Activated CD4-positive, CD25-positive, alpha-beta regulatory T cell (primary cell): ENCODE data around the gene NSUN7.

ENCODE experiments used
- DNase-seq, 4 experiments: peaks; one replicate each; lab custom pipeline; 2025; lab: John Stamatoyannopoulos, UW

Gene NSUN7

DNA sequence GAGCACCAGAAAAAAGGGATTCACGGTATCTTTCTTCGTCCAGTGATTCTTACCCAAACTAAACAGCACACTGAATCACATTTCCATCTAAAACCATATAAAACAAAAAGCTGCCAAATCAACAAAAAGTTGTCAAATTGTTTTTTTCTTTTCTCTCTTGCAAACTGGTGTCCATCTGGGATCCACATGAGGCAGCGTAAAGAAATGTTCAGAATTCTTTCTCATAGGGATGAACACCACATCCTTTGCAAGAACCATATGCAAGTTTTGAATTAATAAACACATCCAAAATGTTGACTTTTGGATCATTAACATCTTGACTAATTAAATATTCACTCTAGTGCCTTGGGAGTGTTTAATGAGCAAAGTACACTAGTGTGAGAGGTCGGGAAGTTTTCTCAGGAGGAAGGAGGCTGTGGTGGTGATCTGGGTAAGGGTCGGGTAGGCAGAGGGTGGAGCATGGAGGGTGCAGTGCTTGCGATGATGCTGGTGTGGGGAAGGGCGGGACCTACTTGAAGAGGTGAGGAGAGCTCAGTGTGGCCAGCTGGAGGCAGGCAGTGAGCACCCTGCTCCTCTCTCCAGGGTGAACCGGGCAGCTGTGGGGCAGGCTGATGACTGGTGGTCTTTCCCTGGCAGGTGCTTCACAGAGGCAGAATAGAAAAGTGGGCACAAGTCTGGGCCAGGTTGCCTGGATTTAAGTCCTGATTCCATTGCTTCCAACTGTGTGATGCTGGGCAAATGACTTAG, 72.8 kb downstream of the NSUN7 start:
- DNase-seq, result no peak

DNA sequence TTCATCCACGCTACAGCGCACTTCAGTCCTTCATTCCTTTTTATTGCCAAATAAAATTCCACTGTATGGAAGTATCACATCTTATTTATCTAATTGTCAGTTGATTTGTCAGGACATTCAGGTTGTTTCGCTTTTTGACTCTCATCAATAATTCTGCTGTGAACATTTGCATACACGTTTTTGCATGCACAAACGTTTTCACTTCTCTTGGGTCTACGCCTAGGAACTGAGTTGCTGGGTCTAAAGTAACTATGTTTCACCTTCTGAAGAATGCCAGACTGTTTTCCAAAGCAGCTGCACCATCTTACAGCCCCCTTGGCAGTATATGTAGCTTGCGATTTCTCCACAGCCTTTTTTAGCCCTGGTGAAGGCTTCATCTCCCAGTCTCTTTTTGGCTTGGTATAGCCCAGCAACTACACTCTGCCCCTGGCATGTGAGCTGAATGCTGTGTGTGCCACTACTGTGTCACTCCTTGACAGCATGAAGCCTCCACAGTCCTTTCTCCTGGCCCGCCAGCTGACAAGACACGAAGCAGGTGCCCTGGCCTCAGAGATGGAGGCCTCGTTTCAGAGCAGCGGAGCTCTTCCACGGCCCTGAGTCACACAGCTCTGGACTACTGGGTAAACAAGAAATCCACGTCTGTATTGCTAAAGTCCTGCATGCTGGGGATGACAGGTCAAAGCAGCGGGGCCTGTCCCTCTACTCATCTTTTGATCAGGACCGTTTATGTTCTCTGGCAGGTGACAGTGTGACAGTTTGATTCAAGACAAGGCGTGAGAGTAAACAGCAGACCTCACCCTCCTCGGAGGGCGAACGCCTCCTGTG, 75.5 kb downstream of the NSUN7 start:
- no peak for DNase-seq

- no peak for DNase-seq
These were observed 77.1 kb downstream of the NSUN7 start for GRCh38 chr4:40826821-40827220.

GRCh38 chr4:40827758-40828157, 78.0 kb downstream of the NSUN7 start:
- DNase-seq, result no peak

DNA sequence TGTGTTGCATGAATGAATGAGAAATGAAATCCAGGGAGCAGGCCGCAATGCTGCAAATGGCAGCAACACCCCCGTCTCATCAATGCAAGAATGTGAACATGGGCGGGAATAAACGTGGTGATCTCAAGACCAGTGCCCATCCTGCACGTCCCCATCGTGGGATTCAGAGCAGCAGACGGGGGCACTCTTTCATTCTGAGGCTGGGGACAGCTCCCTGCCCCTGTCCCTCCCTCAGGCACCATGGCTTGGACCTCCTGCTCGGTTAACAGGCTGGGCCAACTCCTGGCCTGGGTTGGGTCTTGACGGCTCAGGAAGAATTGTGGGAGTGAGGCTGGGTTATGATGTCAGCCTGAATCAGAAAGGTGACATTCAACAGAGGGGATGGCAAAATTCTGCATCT, 78.9 kb downstream of the NSUN7 start:
- no peak for DNase-seq

- no peak for DNase-seq
These were observed 79.8 kb downstream of the NSUN7 start for GRCh38 chr4:40829586-40829985.

- no peak for DNase-seq
These were observed 81.6 kb downstream of the NSUN7 start for GRCh38 chr4:40831146-40831907.

- no peak for DNase-seq
These were observed 82.4 kb downstream of the NSUN7 start for GRCh38 chr4:40832175-40832574.

GRCh38 chr4:40833212-40833611, 83.5 kb downstream of the NSUN7 start:
- no peak for DNase-seq

GRCh38 chr4:40837094-40837870, 87.5 kb downstream of the NSUN7 start:
- no peak for DNase-seq

- DNase-seq, result no peak
These were observed 89.0 kb downstream of the NSUN7 start for GRCh38 chr4:40838742-40839141.

DNA sequence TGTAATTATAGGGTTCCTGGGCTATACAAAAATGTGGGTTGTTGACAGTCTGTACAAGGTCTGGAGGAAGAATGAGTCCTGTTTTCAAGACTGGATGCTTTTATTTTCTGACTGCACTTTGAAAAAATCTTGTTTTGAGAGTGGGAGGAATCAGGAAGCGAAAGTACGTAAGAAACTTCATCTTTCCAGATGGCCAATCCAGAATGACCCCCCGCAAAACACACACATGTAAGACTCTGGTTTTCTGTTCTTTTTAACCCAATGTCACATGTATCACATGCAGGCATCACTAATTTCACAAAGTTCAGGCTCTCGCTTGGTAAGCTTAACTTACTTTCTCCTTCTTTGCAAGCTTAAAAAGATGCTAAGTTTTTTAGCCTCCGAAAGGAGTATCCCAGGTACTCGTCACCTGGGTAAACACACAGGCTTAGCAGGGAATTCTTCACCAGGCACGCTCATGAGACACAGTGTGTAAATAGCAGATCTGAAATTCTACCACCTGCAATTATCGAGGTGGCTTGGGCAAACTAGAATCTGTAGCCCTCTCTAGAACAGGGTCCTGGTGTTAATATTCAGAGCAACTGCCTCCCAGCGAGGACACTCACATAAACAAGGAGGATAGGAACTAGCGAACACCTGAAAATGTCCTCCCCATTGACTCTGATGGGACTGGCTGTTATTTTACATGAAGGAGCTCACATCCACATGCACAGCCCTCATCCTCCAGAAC, 90.7 kb downstream of the NSUN7 start:
- no peak for DNase-seq

GRCh38 chr4:40840985-40841571, 91.3 kb downstream of the NSUN7 start:
- peak; percentile 32 to 72 (median 55) for DNase-seq

DNA sequence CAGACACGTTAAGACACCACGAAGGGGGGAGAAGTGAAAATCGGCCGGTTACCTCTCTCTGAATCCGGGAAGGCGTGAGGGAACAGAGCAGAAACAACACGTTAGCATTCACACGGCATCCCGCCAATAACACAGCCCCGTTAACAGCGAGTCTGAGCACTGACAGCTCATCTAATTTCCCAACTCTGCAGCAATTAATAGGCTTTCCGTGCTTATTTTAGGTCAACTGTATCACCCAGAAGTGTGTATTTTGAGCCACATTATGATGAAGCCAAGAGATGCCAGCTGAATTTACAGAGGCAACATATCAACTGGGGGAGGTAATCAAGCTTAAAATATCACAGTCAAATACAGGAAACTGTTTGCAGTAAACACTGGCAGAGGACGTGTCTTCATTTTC, 92.6 kb downstream of the NSUN7 start:
- no peak for DNase-seq

- no peak for DNase-seq
These were observed 93.1 kb downstream of the NSUN7 start for GRCh38 chr4:40842725-40843423.

- peak in 1 of 4 experiments; percentile 1 for DNase-seq
These were observed 93.9 kb downstream of the NSUN7 start for GRCh38 chr4:40843696-40844095.

GRCh38 chr4:40844261-40844660, 94.5 kb downstream of the NSUN7 start:
- no peak for DNase-seq

- DNase-seq, result no peak
These were observed 95.5 kb downstream of the NSUN7 start for GRCh38 chr4:40845154-40845835.

- DNase-seq, result no peak
These were observed 96.8 kb downstream of the NSUN7 start for GRCh38 chr4:40846532-40846931.

GRCh38 chr4:40848251-40848650, 98.5 kb downstream of the NSUN7 start:
- no peak for DNase-seq
